SH-SY5Y (cell line): ENCODE results near the gene CSTF3.

Experiments used
- GATA2 ChIP-seq: IDR thresholded peaks from 2 replicates; pipeline ENCODE4 v1.6.1; 2011; ENCODE audit warnings: mild to moderate bottlenecking, low read depth, low read length
- GATA3 ChIP-seq: IDR thresholded peaks from 2 replicates; pipeline ENCODE4 v1.6.1; 2011; ENCODE audit warnings: low read depth, mild to moderate bottlenecking, low read length, moderate library complexity

DNA sequence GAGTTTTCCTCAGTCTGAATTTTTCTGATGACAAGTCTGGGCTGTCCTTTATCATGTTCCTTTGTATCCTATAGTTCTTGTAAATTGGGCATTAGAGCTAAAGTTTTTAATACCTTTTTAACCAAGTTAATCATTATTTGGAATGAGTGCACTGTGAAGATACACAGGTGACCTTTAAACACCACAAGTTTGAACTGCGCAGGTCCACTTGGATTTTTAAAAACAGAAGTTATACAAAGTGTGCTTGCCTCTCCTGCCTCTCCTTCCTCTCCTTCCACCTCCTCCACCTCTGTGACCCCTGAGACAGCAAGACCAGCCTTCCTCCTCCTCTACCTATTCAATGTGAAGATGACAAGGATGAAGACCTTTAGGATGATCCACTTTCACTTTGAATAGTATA lies 126.3 kb downstream of the CSTF3 start:
- TF ChIP-seq GATA3 (no peak), GATA2 (no peak)
